Right lobe of liver (tissue), 4 donors: ENCODE measurements around the gene FAM180B.

Experiments
- CTCF ChIP-seq, 4 donors: fragments of 200-600 bp in 3 of 4; fragments of 450-650 bp in 1 of 4; IDR thresholded peaks; one replicate each; pipeline versions ENCODE4 v1.5.1 to v1.8.0; 2016 to 2022; ENCODE audit warnings: antibody characterized with exemption in 4 of 4, mild to moderate bottlenecking in 2 of 4
- POLR2A ChIP-seq: fragments of 450-650 bp; IDR thresholded peaks from one replicate; pipeline ENCODE4 v1.6.1; 2017; ENCODE audit warnings: antibody characterized with exemption, mild to moderate bottlenecking
- donor health status: DM: no; HTN: no; CAD: no.
- donor health status: DM: no; HTN: no; CAD: no.
- donor health status: DM: no; HTN: yes; CAD: no.

GRCh38 chr11:47605921-47606320 is 19.4 kb downstream of the FAM180B start:
- no peak for TF ChIP-seq CTCF (IDR thresholded peaks at IDR 0.05)
- TF ChIP-seq POLR2A: no peak
